K562 (cell line): ENCODE data around the gene DSC1. TPM values are rescaled to one million over a fixed set of nuclear protein-coding genes. Genes with fewer than 3 reads are reported as not detected.

Experiments
- AFF4 ChIP-seq: sonication (generic); formaldehyde crosslinking; IDR thresholded peaks from 2 replicates; pipeline ENCODE4 v1.8.0; 2023; ENCODE audit warnings: mild to moderate bottlenecking, missing genetic modification reagents
- BRF1 ChIP-seq: IDR thresholded peaks from 3 replicates; pipeline ENCODE4 v1.6.1; 2011; ENCODE audit warnings: borderline replicate concordance, mild to moderate bottlenecking; ENCODE audit not compliant: insufficient read length; ENCODE audit errors: extremely low read depth
- C11orf30 ChIP-seq: fragments of 450-650 bp; IDR thresholded peaks from 2 replicates; pipeline ENCODE4 v1.6.1; 2016; ENCODE audit warnings: low read depth, mild to moderate bottlenecking
- CBX1 ChIP-seq: sonication (generic); IDR thresholded peaks from 2 replicates; pipeline ENCODE4 v1.6.1; 2016; ENCODE audit warnings: antibody characterized with exemption, low read depth, mild to moderate bottlenecking
- DDX20 ChIP-seq: fragments of 450-650 bp; IDR thresholded peaks from 2 replicates; pipeline ENCODE4 v1.6.1; 2016; ENCODE audit warnings: missing genetic modification characterization, low read depth, mild to moderate bottlenecking, missing compliant biosample characterization, moderate library complexity
- GTF3C2 ChIP-seq: IDR thresholded peaks from 3 replicates; pipeline ENCODE4 v1.6.1; 2011; ENCODE audit warnings: borderline replicate concordance, mild to moderate bottlenecking, moderate library complexity; ENCODE audit not compliant: insufficient read length; ENCODE audit errors: extremely low read depth
- KDM4B ChIP-seq, 2 experiments: fragments of 450-650 bp in 1 of 2; sonication (generic) in 1 of 2; IDR thresholded peaks; 2 replicates each; pipeline ENCODE4 v1.6.1; 2016 to 2017; ENCODE audit warnings: borderline replicate concordance in 2 of 2, antibody characterized with exemption in 1 of 2, low read depth in 1 of 2, mild to moderate bottlenecking in 1 of 2
- KLF1 ChIP-seq: fragments of 450-650 bp; IDR thresholded peaks from 2 replicates; pipeline ENCODE4 v1.6.1; 2016; ENCODE audit warnings: missing genetic modification characterization, missing compliant biosample characterization
- KLF6 ChIP-seq: fragments of 250-450 bp; sonication (Bioruptor Pico); IDR thresholded peaks from 2 replicates; pipeline ENCODE4 v1.4.0; 2020; ENCODE audit warnings: mild to moderate bottlenecking, moderate library complexity, borderline replicate concordance
- MCM3 ChIP-seq: fragments of 450-650 bp; IDR thresholded peaks from 2 replicates; pipeline ENCODE4 v1.6.1; 2016
- NCOA2 ChIP-seq, 2 experiments: fragments of 450-650 bp; IDR thresholded peaks; 2 replicates each; pipeline ENCODE4 v1.6.1; 2018; ENCODE audit warnings: mild to moderate bottlenecking in 2 of 2, moderate library complexity in 1 of 2; ENCODE audit not compliant: partially characterized antibody in 2 of 2
- RAD51 ChIP-seq: fragments of 450-650 bp; IDR thresholded peaks from 2 replicates; pipeline ENCODE4 v1.7.1; 2016; ENCODE audit warnings: low read depth, mild to moderate bottlenecking, borderline replicate concordance
- RCOR1 ChIP-seq, 2 experiments: IDR thresholded peaks; 2 replicates each; pipeline ENCODE4 v1.6.1; 2012; ENCODE audit warnings: low read depth in 2 of 2, low read length in 2 of 2, borderline replicate concordance in 1 of 2, improper control_type of control experiment in 1 of 2
- SP2 ChIP-seq: IDR thresholded peaks from 2 replicates; pipeline ENCODE4 v1.6.1; 2011; ENCODE audit warnings: mild to moderate bottlenecking, low read depth, low read length, moderate library complexity; ENCODE audit not compliant: poor library complexity, severe bottlenecking; ENCODE audit errors: extremely low read depth
- TGIF2 ChIP-seq: sonication (generic); formaldehyde crosslinking; IDR thresholded peaks from 2 replicates; pipeline ENCODE4 v1.8.1; 2022; ENCODE audit warnings: mild to moderate bottlenecking, missing genetic modification reagents, moderate library complexity
- U2AF2 ChIP-seq: fragments of 200-400 bp; formaldehyde crosslinking; optimal IDR thresholded peaks from 2 replicates; pipeline ENCODE3; 2017; ENCODE audit warnings: low read depth, mild to moderate bottlenecking, low read length
- ZBTB17 ChIP-seq: fragments of 450-650 bp; formaldehyde crosslinking; IDR thresholded peaks from 2 replicates; pipeline ENCODE4 v1.4.0; 2020; ENCODE audit warnings: mild to moderate bottlenecking
- ZNF224 ChIP-seq: sonication (generic); formaldehyde crosslinking; IDR thresholded peaks from 2 replicates; pipeline ENCODE4 v1.8.0; 2022; ENCODE audit warnings: mild to moderate bottlenecking, missing genetic modification reagents
- polyA plus RNA-seq, 8 experiments: library from polyadenylated mRNA; depleted of rRNA in 4 of 8; stranded (reverse) in 5 of 8; unstranded in 3 of 8; fragments of >200 nt; fragmentation: Nextera tagmentation in 2 of 8; fragmentation: Illumina TruSeq in 1 of 8; extraction: Ambion mirVana in 2 of 8; extraction: Trizol in 1 of 8; gene quantifications; 2 replicates each; pipeline versions ENCODE4 v1.2.1 to v1.2.3, GENCODE V29; 2011 to 2014; ENCODE audit warnings: inconsistent platforms in 1 of 8, missing spikeins in 1 of 8
- total RNA-seq, 7 experiments: library from RNA; depleted of rRNA in 6 of 7; stranded (reverse); fragments of >200 nt in 6 of 7; fragmentation: Illumina TruSeq in 2 of 7; extraction: Trizol in 2 of 7; gene quantifications; 2 replicates each; pipeline versions ENCODE4 v1.2.1 to v1.2.3, GENCODE V29; 2011 to 2021; ENCODE audit warnings: low replicate concordance in 1 of 7

Gene DSC1
- total and polyA plus RNA-seq, 9 of the 15 experiments (the other 6 are each of a cell fraction or from before 2014, with no cell fraction given) = 0.04 to 0.07 (median 0.05) TPM; not detected in 4

- TF ChIP-seq RCOR1 (IDR thresholded peaks at IDR 0.05; ENCODE audit: borderline replicate concordance in 1 of 2, low read depth in 2 of 2, low read length in 2 of 2) = peak in 1 of 2 experiments; percentile 12; a peak in 2 of 4 replicates
- no peak for TF ChIP-seq U2AF2
- peak; percentile 40; the same call in 1 of the 2 replicates for TF ChIP-seq ZBTB17 (CRISPR knock-in tag)
- TF ChIP-seq SP2 = no peak
- TF ChIP-seq KDM4B (IDR thresholded peaks at IDR 0.05; ENCODE audit: borderline replicate concordance in 2 of 2, low read depth in 1 of 2) = peak in 1 of 2 experiments; percentile 44; a peak in 1 of 4 replicates
- TF ChIP-seq ZNF224 (CRISPR knock-in tag) = no peak
- TF ChIP-seq DDX20 (tag) = no peak
- TF ChIP-seq C11orf30 = no peak
- no peak for TF ChIP-seq BRF1
- TF ChIP-seq TGIF2 (CRISPR knock-in tag) = no peak
- TF ChIP-seq AFF4 (CRISPR knock-in tag) = no peak
- no peak for TF ChIP-seq RAD51
- no peak for TF ChIP-seq KLF1 (tag)
- 0 out of 2 replicates have a peak, but pooled peaks have one; percentile 60 for TF ChIP-seq CBX1
- TF ChIP-seq GTF3C2 = no peak
- no peak for TF ChIP-seq MCM3
- TF ChIP-seq KLF6 (CRISPR knock-in tag) = no peak
- TF ChIP-seq NCOA2 (IDR thresholded peaks at IDR 0.05; ENCODE audit: partially characterized antibody in 2 of 2) = no peak
Measured at GRCh38 chr18:31101183-31102024, 61.3 kb downstream of the DSC1 start (continued).
